Panc1 (cell line): ENCODE data around the gene ELK4.

Experiments
- POLR2AphosphoS5 ChIP-seq: IDR thresholded peaks from 2 replicates; pipeline ENCODE4 v1.6.1; 2012; ENCODE audit warnings: mild to moderate bottlenecking, low read depth, low read length, moderate library complexity
- SIN3A ChIP-seq: IDR thresholded peaks from 2 replicates; pipeline ENCODE4 v1.6.1; 2012; ENCODE audit warnings: low read depth, mild to moderate bottlenecking, low read length, moderate library complexity, borderline replicate concordance; ENCODE audit not compliant: insufficient read depth
- TCF7L2 ChIP-seq: IDR thresholded peaks from 2 replicates; pipeline ENCODE4 v1.6.1; 2011; ENCODE audit warnings: mild to moderate bottlenecking, low read depth, low read length, inconsistent platforms
- TF ChIP-seq, protein P1 (sequence below): fragments of 450-650 bp; IDR thresholded peaks from 2 replicates; pipeline ENCODE4 v1.5.1; 2017; ENCODE audit warnings: mild to moderate bottlenecking
- TF ChIP-seq, protein P2 (sequence below), 2 experiments: IDR thresholded peaks; 2 replicates each; pipeline ENCODE4 v1.6.1; 2011 to 2012; ENCODE audit warnings: low read depth in 2 of 2, control low read depth in 1 of 2, low read length in 1 of 2, mild to moderate bottlenecking in 1 of 2, moderate library complexity in 1 of 2; ENCODE audit not compliant: insufficient read depth in 1 of 2

DNA sequence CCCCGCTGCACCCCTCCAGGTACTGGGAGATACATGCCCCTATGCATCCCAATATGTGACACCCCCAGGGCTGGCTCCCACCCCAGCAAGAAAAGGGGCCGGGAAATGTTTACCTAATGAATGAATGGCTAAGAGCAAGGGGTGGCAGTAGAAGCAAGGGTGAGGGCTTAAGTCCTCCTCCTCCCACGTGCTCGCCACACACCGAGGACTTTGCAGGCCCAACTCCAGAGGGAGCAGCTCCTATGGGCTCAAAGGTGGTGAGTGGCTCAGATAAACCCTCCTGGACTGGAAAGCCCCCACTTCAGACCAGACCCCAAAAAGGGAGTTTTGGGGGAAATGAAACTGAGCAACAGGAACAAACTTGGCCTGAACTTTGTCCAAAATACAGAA is 37.1 kb upstream of the ELK4 start:
- TF ChIP-seq, protein P1, sequence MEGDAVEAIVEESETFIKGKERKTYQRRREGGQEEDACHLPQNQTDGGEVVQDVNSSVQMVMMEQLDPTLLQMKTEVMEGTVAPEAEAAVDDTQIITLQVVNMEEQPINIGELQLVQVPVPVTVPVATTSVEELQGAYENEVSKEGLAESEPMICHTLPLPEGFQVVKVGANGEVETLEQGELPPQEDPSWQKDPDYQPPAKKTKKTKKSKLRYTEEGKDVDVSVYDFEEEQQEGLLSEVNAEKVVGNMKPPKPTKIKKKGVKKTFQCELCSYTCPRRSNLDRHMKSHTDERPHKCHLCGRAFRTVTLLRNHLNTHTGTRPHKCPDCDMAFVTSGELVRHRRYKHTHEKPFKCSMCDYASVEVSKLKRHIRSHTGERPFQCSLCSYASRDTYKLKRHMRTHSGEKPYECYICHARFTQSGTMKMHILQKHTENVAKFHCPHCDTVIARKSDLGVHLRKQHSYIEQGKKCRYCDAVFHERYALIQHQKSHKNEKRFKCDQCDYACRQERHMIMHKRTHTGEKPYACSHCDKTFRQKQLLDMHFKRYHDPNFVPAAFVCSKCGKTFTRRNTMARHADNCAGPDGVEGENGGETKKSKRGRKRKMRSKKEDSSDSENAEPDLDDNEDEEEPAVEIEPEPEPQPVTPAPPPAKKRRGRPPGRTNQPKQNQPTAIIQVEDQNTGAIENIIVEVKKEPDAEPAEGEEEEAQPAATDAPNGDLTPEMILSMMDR: no peak
- TF ChIP-seq, protein P2, sequence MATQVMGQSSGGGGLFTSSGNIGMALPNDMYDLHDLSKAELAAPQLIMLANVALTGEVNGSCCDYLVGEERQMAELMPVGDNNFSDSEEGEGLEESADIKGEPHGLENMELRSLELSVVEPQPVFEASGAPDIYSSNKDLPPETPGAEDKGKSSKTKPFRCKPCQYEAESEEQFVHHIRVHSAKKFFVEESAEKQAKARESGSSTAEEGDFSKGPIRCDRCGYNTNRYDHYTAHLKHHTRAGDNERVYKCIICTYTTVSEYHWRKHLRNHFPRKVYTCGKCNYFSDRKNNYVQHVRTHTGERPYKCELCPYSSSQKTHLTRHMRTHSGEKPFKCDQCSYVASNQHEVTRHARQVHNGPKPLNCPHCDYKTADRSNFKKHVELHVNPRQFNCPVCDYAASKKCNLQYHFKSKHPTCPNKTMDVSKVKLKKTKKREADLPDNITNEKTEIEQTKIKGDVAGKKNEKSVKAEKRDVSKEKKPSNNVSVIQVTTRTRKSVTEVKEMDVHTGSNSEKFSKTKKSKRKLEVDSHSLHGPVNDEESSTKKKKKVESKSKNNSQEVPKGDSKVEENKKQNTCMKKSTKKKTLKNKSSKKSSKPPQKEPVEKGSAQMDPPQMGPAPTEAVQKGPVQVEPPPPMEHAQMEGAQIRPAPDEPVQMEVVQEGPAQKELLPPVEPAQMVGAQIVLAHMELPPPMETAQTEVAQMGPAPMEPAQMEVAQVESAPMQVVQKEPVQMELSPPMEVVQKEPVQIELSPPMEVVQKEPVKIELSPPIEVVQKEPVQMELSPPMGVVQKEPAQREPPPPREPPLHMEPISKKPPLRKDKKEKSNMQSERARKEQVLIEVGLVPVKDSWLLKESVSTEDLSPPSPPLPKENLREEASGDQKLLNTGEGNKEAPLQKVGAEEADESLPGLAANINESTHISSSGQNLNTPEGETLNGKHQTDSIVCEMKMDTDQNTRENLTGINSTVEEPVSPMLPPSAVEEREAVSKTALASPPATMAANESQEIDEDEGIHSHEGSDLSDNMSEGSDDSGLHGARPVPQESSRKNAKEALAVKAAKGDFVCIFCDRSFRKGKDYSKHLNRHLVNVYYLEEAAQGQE (IDR thresholded peaks at IDR 0.05; ENCODE audit: insufficient read depth in 1 of 2, low read depth in 2 of 2, low read length in 1 of 2): no peak
- no peak for TF ChIP-seq TCF7L2
- TF ChIP-seq POLR2AphosphoS5: no peak
- TF ChIP-seq SIN3A: no peak
